SU-DHL-6 (cell line): ENCODE results near the gene DRAM2.

Experiments used
- H2AFZ ChIP-seq: fragments of 200-600 bp; sonication (generic); 2 replicates; pipeline ENCODE4 v1.6.1; 2014; ENCODE audit warnings: low read depth, mild to moderate bottlenecking, moderate library complexity, mixed read lengths, antibody characterized with exemption, low read length; ENCODE audit not compliant: severe bottlenecking
- H3F3A ChIP-seq: fragments of 200-600 bp; shearing (Covaris generic); 2 replicates; pipeline ENCODE4 v1.6.0; 2016; ENCODE audit warnings: antibody characterized with exemption, mild to moderate bottlenecking; ENCODE audit not compliant: insufficient read depth
- H3K27ac ChIP-seq: fragments of 200-600 bp; sonication (generic); 2 replicates; pipeline ENCODE4 v1.5.1; 2016; ENCODE audit warnings: low read depth, mild to moderate bottlenecking, low read length, moderate library complexity, mixed read lengths
- H3K27me3 ChIP-seq: fragments of 200-600 bp; sonication (generic), shearing (Covaris generic); 2 replicates; pipeline ENCODE4 v1.6.0; 2014; ENCODE audit warnings: mild to moderate bottlenecking, low read length
- H3K36me3 ChIP-seq: fragments of 200-600 bp; sonication (generic); 2 replicates; pipeline ENCODE4 v1.6.1; 2014; ENCODE audit warnings: mild to moderate bottlenecking, low read length, mixed read lengths
- H3K4me2 ChIP-seq: fragments of 300-600, 200-600 bp; shearing (Covaris generic), sonication (generic); 2 replicates; pipeline ENCODE4 v1.6.0; 2014; ENCODE audit warnings: low read length, low read depth, mild to moderate bottlenecking; ENCODE audit not compliant: poor library complexity, severe bottlenecking
- H3K4me3 ChIP-seq: fragments of 200-600 bp; sonication (generic); 2 replicates; pipeline ENCODE4 v1.5.1; 2014; ENCODE audit warnings: antibody characterized with exemption, low read length, mild to moderate bottlenecking, mixed read lengths; ENCODE audit not compliant: insufficient read depth, poor library complexity, severe bottlenecking
- H3K79me2 ChIP-seq: fragments of 200-600 bp; sonication (generic); 2 replicates; pipeline ENCODE4 v1.6.1; 2014; ENCODE audit warnings: mild to moderate bottlenecking, low read length, moderate library complexity; ENCODE audit not compliant: insufficient read depth
- H3K9ac ChIP-seq: fragments of 200-600 bp; sonication (generic); 2 replicates; pipeline ENCODE4 v1.7.0; 2014; ENCODE audit warnings: mild to moderate bottlenecking, low read length
- H3K9me2 ChIP-seq: fragments of 200-600 bp; sonication (generic); replicated peaks from 2 replicates; pipeline ENCODE4 v1.6.1; 2014; ENCODE audit warnings: low read length; ENCODE audit not compliant: insufficient read depth
- H3K9me3 ChIP-seq: fragments of 200-600 bp; sonication (generic); 2 replicates; pipeline ENCODE4 v1.6.1; 2014; ENCODE audit warnings: low read length, mixed read lengths; ENCODE audit not compliant: insufficient read depth
- H4K20me1 ChIP-seq: fragments of 200-600 bp; sonication (generic); 2 replicates; pipeline ENCODE4 v1.6.1; 2014; ENCODE audit warnings: low read depth, mild to moderate bottlenecking, antibody characterized with exemption, low read length, moderate library complexity, mixed read lengths
- EZH2phosphoT487 ChIP-seq: fragments of 200-600 bp; sonication (generic), shearing (Covaris generic); conservative IDR thresholded peaks from 2 replicates; pipeline ENCODE4 v1.6.1; 2018; ENCODE audit warnings: mild to moderate bottlenecking, antibody characterized with exemption, low read length, moderate library complexity, mixed read lengths
- TF ChIP-seq, protein P1 (sequence below): fragments of 200-600 bp; sonication (generic); IDR thresholded peaks from one replicate; pipeline ENCODE4 v1.5.1; 2017; ENCODE audit warnings: antibody characterized with exemption, mild to moderate bottlenecking, low read length, moderate library complexity; ENCODE audit not compliant: insufficient read depth, poor library complexity, severe bottlenecking

Gene DRAM2

DNA sequence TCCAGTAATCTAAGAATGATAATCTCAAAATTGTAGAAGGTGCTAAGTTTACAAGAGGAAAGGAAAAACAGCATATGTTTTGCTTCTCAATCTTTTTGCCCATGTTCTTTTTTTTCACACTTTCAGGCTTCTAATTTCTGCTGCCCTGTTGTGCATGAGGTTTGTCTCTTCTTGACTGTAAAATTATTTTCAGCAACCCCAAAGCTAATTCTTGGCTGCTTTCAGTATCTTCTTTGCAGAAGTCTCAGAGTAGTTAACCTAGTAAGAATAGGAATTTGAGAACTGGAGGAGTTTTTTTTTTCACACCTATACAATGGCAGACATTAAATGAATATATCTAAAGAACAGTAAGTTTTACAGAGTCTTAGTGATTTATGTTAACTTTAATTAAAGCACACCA is 34.2 kb upstream of the DRAM2 start:
- Histone ChIP-seq H3K9me3 (no peaks in the 10 kb centered on the region), H3K79me2 (peaks cover 22% of the 10 kb centered on the region; the same call in 1 of the 2 replicates), H4K20me1 (no peaks in the 10 kb centered on the region), H3K27ac (no peak overlapping the region), H3K4me2 (no peak overlapping the region), H2AFZ (no peak overlapping the region), H3F3A (peaks cover 31% of the 10 kb centered on the region), H3K27me3 (no peaks in the 10 kb centered on the region), H3K36me3 (peaks cover 80% of the 10 kb centered on the region), H3K9ac (no peak overlapping the region), H3K9me2 (no peaks in the 10 kb centered on the region), H3K4me3 (no peak overlapping the region)
- TF ChIP-seq, protein P1, sequence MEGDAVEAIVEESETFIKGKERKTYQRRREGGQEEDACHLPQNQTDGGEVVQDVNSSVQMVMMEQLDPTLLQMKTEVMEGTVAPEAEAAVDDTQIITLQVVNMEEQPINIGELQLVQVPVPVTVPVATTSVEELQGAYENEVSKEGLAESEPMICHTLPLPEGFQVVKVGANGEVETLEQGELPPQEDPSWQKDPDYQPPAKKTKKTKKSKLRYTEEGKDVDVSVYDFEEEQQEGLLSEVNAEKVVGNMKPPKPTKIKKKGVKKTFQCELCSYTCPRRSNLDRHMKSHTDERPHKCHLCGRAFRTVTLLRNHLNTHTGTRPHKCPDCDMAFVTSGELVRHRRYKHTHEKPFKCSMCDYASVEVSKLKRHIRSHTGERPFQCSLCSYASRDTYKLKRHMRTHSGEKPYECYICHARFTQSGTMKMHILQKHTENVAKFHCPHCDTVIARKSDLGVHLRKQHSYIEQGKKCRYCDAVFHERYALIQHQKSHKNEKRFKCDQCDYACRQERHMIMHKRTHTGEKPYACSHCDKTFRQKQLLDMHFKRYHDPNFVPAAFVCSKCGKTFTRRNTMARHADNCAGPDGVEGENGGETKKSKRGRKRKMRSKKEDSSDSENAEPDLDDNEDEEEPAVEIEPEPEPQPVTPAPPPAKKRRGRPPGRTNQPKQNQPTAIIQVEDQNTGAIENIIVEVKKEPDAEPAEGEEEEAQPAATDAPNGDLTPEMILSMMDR = no peak
- no peak for TF ChIP-seq EZH2phosphoT487

DNA sequence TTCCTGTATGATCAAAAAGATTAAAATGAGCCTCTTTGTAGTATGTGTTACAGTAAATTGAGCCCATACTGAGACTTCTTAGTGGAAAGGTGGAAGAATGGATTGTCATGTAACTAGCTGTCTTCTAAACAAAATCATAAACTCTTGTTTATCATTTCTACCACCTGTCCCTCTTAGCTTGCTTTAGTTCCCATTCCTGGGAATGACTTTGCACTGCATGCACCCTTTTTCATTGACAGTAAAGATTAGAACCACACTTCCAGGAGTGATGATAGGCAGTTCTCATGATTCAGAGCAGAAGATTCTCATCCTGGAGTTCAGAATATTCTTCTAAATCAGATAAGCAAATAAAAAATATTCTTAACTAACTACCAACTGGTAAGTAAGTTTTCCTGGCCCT is 32.6 kb upstream of the DRAM2 start:
- Histone ChIP-seq H3K36me3 (peaks cover 80% of the 10 kb centered on the region), H3K4me2 (no peak overlapping the region)
- TF ChIP-seq, protein P1 = no peak
- TF ChIP-seq EZH2phosphoT487 = no peak

DNA sequence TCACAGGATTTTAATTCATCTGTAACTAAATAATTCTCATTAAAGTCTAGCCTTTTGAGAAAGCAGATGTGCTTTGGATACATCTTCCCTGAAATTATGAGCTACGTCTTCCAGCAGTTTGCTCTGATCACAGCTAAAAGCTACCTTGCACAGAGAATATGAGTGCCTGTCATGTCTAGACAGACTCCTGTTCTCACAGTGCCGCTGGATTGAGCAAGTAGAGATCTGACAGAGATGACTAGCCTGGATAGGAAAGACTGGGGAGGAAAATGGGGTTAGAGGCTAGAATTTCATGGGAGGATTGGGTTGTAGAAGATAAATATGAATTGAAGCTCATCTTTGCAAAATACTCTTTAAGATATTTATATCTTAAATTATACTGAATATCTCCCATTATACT is 24.3 kb upstream of the DRAM2 start:
- H4K20me1 ChIP-seq = peaks cover 11% of the 10 kb centered on the region
- peaks cover 79% of the 10 kb centered on the region for H3K36me3 ChIP-seq
- TF ChIP-seq EZH2phosphoT487 = no peak
- TF ChIP-seq, protein P1 = no peak
- peaks cover 21% of the 10 kb centered on the region for H3F3A ChIP-seq
- peaks cover 84% of the 10 kb centered on the region for H3K79me2 ChIP-seq
- H3K4me2 ChIP-seq = no peak overlapping the region
- no peaks in the 10 kb centered on the region for H3K27me3 ChIP-seq
- H3K9me2 ChIP-seq = no peaks in the 10 kb centered on the region
- no peak overlapping the region for H2AFZ ChIP-seq
- no peak overlapping the region for H3K4me3 ChIP-seq
- no peaks in the 10 kb centered on the region for H3K9me3 ChIP-seq
- H3K27ac ChIP-seq = no peak overlapping the region
- H3K9ac ChIP-seq = no peak overlapping the region

More for the DNA sequence above, 32.6 kb upstream of the DRAM2 start:
- no peak overlapping the region for H3K4me3 ChIP-seq
- no peak overlapping the region for H2AFZ ChIP-seq
- peaks cover 39% of the 10 kb centered on the region for H3F3A ChIP-seq
- H3K9me2 ChIP-seq = no peaks in the 10 kb centered on the region
- no peaks in the 10 kb centered on the region for H3K9me3 ChIP-seq
- no peaks in the 10 kb centered on the region for H4K20me1 ChIP-seq
- H3K27ac ChIP-seq = peak overlapping the region; percentile 12; the same call in 1 of the 2 replicates
- no peaks in the 10 kb centered on the region for H3K27me3 ChIP-seq
- no peak overlapping the region for H3K9ac ChIP-seq
- H3K79me2 ChIP-seq = peaks cover 37% of the 10 kb centered on the region
